ENCODE measurements around the gene ZNF423. TPM values are rescaled to one million over a fixed set of nuclear protein-coding genes. Genes with fewer than 3 reads are reported as not detected.

The ZNF423 gene
- polyA plus RNA-seq, 4 donors, result 28.0 to 38.7 (median 29.0) TPM

DNA sequence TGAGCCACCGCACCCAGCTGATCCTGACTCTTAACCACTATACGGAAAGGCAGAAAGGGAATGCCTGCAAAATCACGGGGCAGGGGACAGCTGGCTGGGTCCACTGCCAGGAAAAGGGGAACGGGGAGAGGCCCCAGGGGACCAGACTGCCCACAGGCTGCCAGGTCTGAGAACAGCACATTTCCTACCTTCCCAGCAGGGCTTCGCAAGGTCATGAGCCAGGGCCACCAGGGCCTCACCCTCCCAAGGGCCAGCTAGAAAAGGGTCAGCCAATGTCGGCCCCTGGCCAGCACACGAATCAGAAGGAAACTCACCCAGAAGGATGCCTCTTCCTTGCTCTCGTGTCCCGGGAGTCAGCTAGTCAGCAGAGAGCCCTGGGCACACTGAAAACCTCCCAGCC lies 118.4 kb downstream of the ZNF423 start:
- no peak for DNase-seq (ENCODE audit: low read depth in 4 of 4, low spot score in 3 of 4)

GRCh38 chr16:49734331-49734730 lies 121.6 kb downstream of the ZNF423 start:
- no peak for DNase-seq (ENCODE audit: low read depth in 4 of 4, low spot score in 3 of 4)

- peak; percentile 60 to 73 (median 63) for DNase-seq (ENCODE audit: low read depth in 4 of 4, low spot score in 3 of 4)
These were observed 122.5 kb downstream of the ZNF423 start for GRCh38 chr16:49733313-49734009.

DNA sequence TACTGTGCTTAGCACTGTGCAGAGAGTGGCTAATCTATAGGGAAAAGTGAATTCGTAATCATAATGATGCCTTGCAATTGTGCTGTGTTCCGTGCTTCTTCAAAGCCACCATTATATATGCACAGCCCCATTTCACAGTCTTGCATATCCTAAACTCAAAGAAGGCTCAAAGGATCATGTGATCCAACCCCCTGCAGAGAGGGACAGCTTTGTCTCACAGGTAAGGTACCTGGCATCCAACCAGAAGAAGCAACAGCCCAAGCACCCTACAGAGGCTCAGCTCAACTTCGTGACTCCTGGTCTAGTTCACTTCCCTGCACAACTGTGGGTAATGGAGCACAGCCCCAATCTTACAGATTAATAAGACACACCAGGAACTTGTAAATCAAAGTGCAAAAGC lies 124.0 kb downstream of the ZNF423 start:
- DNase-seq (ENCODE audit: low read depth in 4 of 4, low spot score in 3 of 4), result no peak

GRCh38 chr16:49730772-49731171 lies 125.1 kb downstream of the ZNF423 start:
- DNase-seq (ENCODE audit: low read depth in 4 of 4, low spot score in 3 of 4), result no peak

GRCh38 chr16:49727611-49728010 lies 128.3 kb downstream of the ZNF423 start:
- no peak for DNase-seq (ENCODE audit: low read depth in 4 of 4, low spot score in 3 of 4)

GRCh38 chr16:49726155-49726554 lies 129.8 kb downstream of the ZNF423 start:
- no peak for DNase-seq (ENCODE audit: low read depth in 4 of 4, low spot score in 3 of 4)

DNA sequence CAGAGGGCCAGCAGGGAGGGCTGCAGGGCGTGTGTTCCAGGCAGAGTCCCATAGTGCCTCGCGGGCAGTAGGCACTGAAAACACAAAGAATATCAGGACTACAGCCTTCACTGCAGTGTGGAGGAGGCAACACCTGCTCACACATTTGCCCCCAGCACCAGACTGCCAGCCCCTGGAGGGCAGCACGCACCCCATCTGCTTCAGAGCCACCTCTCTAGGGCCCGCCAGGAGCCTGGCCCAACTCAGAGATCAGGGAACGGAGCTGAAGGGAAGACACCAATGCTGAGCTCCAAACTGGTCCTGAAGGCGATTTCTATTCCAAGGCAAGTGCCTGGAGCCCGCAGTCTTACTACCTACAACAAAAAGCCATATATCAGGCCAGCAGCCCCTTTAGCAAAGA lies 130.3 kb downstream of the ZNF423 start:
- DNase-seq (ENCODE audit: low read depth in 4 of 4, low spot score in 3 of 4), result no peak

- no peak for DNase-seq (ENCODE audit: low read depth in 4 of 4, low spot score in 3 of 4)
These were observed 131.1 kb downstream of the ZNF423 start for GRCh38 chr16:49724774-49725173.

- no peak for DNase-seq (ENCODE audit: low read depth in 4 of 4, low spot score in 3 of 4)
These were observed 132.6 kb downstream of the ZNF423 start for GRCh38 chr16:49723310-49723709.

- DNase-seq (ENCODE audit: low read depth in 4 of 4, low spot score in 3 of 4), result no peak
These were observed 135.7 kb downstream of the ZNF423 start for GRCh38 chr16:49720225-49720624.

DNA sequence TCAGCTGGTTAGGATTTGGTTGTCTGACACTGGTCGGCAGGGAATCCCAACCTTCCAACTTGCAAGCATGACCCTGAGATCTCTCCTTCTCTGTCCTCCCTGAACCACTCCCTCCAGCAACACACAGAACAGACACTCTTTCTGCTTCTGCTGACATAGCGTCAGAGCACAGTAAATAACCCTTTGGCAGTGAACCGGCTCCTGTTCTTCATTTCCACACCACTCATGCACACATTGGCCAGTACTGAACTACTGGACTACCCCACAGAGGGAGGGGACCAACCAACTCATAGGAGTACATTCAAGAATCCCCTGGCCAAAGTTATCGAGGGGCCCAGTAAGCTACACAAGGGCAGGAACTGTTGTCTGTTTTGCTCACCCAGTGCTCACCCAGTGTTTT lies 138.2 kb downstream of the ZNF423 start:
- no peak for DNase-seq (ENCODE audit: low read depth in 4 of 4, low spot score in 3 of 4)

DNA sequence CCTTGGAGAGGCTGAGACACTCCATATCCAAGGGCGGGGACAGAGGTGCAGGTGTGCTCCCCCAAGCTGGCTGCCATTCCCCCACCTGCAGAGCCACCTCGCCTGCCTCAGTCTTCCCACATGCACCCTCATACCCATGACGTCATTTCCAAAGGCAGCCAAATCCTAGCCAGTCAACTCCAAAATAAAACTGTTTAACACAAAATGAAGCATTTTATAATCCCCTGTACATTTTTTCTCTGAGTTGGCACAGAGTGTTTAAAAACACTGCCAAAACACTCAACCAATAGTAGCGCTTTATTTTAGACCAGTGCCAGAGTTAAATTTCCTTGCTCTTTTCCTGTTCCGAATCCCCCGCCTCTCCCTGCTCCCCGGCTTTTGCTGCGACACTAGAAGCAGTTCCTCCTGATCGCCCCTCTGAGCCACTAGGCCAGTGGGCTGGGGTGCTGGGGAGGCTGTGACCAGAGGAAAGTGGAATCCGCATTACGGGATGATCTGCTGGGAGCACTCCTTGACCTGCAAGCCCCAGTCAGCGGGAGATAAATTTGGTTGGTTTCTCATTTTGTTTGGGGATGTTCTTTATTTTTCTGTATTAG lies 139.5 kb downstream of the ZNF423 start:
- no peak for DNase-seq (ENCODE audit: low read depth in 4 of 4, low spot score in 3 of 4)

GRCh38 chr16:49713770-49714169 lies 142.1 kb downstream of the ZNF423 start:
- DNase-seq (ENCODE audit: low read depth in 4 of 4, low spot score in 3 of 4), result no peak

GRCh38 chr16:49712542-49712941 lies 143.4 kb downstream of the ZNF423 start:
- DNase-seq (ENCODE audit: low read depth in 4 of 4, low spot score in 3 of 4), result no peak

DNA sequence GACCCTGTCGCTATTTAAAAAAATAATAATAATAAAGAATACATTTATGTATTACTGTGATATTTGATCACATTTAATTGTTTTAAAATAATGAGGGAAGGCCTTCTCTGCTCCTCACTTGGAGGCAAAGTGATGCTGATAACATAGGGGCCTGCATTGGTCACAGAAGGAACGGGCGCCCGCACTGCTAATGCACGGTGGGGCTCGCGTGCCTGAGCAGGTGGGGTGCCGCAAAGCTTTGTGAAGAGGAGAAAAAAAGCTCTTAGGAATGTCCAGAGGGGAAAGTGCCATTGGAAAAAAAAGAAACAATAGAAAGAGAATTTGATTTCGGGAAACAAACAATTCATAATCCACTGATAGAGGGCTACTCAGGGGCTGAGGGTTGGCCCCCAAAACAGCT lies 143.8 kb downstream of the ZNF423 start:
- no peak for DNase-seq (ENCODE audit: low read depth in 4 of 4, low spot score in 3 of 4)

- DNase-seq (ENCODE audit: low read depth in 4 of 4, low spot score in 3 of 4), result no peak
These were observed 146.9 kb downstream of the ZNF423 start for GRCh38 chr16:49709057-49709456.

DNA sequence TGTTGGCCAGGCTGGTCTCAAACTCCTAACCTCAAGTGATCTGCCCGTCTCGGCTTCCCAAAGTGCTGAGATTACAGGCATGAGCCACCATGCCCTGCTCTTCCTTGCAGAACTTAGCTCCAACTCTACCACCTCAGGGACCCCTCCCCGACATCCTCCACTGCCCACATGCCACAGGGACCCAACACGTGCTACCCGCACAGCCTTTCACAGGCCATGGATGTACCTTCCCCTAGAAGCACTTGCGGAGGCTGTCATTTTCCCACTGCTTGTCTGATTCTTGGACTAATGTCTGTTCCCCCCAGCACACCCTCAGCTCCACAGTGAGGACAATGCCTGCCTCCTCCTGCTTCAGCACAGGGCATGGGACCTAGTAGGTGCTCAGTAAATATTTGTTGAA lies 147.4 kb downstream of the ZNF423 start:
- no peak for DNase-seq (ENCODE audit: low read depth in 4 of 4, low spot score in 3 of 4)

- no peak for DNase-seq (ENCODE audit: low read depth in 4 of 4, low spot score in 3 of 4)
These were observed 149.1 kb downstream of the ZNF423 start for GRCh38 chr16:49706620-49707355.

DNA sequence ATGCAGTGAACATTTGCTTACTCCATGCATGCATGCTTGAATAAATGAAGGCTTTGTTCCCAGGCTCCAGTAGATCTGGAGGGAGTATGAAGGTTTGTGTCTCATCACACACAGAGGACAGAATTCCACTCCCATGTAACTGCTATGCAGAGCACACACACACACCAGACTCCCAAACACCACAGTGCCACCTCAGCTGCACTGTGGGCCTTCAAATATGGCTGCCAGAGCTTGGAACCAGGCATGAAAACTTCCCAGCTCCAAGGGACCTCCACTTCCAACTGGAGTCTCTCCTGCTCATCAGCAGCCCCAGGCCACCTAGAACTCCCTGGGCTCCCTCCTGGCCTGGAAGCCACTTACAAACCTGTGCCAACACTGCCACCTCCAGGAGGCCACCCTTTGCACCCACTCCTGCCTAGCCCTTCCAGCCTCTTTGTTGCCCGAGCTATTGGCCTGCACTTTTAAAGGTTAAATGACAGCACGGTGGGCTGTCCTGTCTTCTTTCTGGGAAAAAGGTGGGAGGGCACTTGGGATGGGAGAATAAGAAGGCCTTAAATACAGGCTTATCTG lies 151.2 kb downstream of the ZNF423 start:
- no peak for DNase-seq (ENCODE audit: low read depth in 4 of 4, low spot score in 3 of 4)

DNA sequence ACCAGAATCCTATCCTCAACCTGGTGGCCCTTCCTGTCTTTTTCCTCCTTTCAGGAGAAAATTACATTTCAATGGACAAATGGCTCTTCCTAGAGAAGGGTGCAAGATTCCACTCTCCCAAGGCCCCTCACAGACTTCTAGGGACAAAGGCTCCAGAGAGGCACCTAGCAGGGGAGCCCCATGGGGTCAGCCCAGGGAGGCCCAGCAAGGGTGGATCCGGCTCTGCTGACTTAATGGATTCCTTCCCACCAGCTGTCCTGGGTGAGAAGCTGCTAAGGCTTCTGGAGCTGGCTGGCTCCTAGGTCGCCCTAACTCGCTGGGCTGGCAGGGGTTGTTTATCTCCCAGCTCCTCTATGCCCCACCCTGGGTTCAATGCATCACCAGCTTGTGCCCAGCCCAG lies 152.4 kb downstream of the ZNF423 start:
- DNase-seq (ENCODE audit: low read depth in 4 of 4, low spot score in 3 of 4), result no peak
